ENCODE data around the gene C6orf47. TPM values are rescaled to one million over a fixed set of nuclear protein-coding genes. Genes with fewer than 3 reads are reported as not detected.

The C6orf47 gene
- total and polyA plus RNA-seq, 10 of the 15 experiments (the other 5 are each of a cell fraction or from before 2014, with no cell fraction given) = 0.16 to 20.4 (median 17.3) TPM; not detected in 1

GRCh38 chr6:31620586-31621319 lies 39.8 kb downstream of the C6orf47 start, which contains the start of gene PRRC2A (continued):
- TF ChIP-seq ESRRA (IDR thresholded peaks at IDR 0.05; ENCODE audit: low read length) (no peak), EP300 (IDR thresholded peaks at IDR 0.05; ENCODE audit: borderline replicate concordance in 1 of 2, control insufficient read depth in 1 of 2, low read depth in 2 of 2, low read length in 2 of 2) (no peak), NFYB (IDR thresholded peaks at IDR 0.05; ENCODE audit: insufficient read depth, low read depth, low read length) (no peak), MYB (IDR thresholded peaks at IDR 0.05; ENCODE audit: borderline replicate concordance, low read depth, low read length) (no peak), POLR2AphosphoS2 (IDR thresholded peaks at IDR 0.05; ENCODE audit: low read depth, low read length) (peak; percentile 47; the same call in 1 of the 2 replicates), BMI1 (IDR thresholded peaks at IDR 0.05; ENCODE audit: borderline replicate concordance) (no peak), CHD4 (IDR thresholded peaks at IDR 0.05) (no peak), NR2C2 (IDR thresholded peaks at IDR 0.05; ENCODE audit: borderline replicate concordance, control insufficient read depth, insufficient read length, low read depth) (no peak), ASH2L (IDR thresholded peaks at IDR 0.05; ENCODE audit: borderline replicate concordance, low read depth) (no peak), SIN3A (IDR thresholded peaks at IDR 0.05; ENCODE audit: low read depth, low read length) (no peak; the same call in 1 of the 2 replicates), KLF5 (IDR thresholded peaks at IDR 0.05; ENCODE audit: partially characterized antibody) (no peak), IKZF2 (IDR thresholded peaks at IDR 0.05) (no peak; a peak in 1 of 4 replicates), STAT1 (conservative IDR thresholded peaks at IDR 0.05) (no peak), CEBPZ (IDR thresholded peaks at IDR 0.05; ENCODE audit: low read depth, low read length) (no peak), SMC3 (IDR thresholded peaks at IDR 0.05; ENCODE audit: borderline replicate concordance, low read length) (no peak), SPI1 (IDR thresholded peaks at IDR 0.05; ENCODE audit: borderline replicate concordance, insufficient read depth, low read depth, low read length) (no peak), CBX5 (IDR thresholded peaks at IDR 0.05; ENCODE audit: low read depth) (no peak), FOS (IDR thresholded peaks at IDR 0.05; ENCODE audit: borderline replicate concordance, extremely low read depth, insufficient read length) (no peak)
- TF ChIP-seq, protein P1, sequence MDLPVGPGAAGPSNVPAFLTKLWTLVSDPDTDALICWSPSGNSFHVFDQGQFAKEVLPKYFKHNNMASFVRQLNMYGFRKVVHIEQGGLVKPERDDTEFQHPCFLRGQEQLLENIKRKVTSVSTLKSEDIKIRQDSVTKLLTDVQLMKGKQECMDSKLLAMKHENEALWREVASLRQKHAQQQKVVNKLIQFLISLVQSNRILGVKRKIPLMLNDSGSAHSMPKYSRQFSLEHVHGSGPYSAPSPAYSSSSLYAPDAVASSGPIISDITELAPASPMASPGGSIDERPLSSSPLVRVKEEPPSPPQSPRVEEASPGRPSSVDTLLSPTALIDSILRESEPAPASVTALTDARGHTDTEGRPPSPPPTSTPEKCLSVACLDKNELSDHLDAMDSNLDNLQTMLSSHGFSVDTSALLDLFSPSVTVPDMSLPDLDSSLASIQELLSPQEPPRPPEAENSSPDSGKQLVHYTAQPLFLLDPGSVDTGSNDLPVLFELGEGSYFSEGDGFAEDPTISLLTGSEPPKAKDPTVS (IDR thresholded peaks at IDR 0.05; ENCODE audit: low read depth, low read length) = no peak
- TF ChIP-seq, protein P2, sequence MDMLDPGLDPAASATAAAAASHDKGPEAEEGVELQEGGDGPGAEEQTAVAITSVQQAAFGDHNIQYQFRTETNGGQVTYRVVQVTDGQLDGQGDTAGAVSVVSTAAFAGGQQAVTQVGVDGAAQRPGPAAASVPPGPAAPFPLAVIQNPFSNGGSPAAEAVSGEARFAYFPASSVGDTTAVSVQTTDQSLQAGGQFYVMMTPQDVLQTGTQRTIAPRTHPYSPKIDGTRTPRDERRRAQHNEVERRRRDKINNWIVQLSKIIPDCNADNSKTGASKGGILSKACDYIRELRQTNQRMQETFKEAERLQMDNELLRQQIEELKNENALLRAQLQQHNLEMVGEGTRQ (IDR thresholded peaks at IDR 0.05; ENCODE audit: borderline replicate concordance, low read depth, low read length) = no peak
- TF ChIP-seq, protein P3, sequence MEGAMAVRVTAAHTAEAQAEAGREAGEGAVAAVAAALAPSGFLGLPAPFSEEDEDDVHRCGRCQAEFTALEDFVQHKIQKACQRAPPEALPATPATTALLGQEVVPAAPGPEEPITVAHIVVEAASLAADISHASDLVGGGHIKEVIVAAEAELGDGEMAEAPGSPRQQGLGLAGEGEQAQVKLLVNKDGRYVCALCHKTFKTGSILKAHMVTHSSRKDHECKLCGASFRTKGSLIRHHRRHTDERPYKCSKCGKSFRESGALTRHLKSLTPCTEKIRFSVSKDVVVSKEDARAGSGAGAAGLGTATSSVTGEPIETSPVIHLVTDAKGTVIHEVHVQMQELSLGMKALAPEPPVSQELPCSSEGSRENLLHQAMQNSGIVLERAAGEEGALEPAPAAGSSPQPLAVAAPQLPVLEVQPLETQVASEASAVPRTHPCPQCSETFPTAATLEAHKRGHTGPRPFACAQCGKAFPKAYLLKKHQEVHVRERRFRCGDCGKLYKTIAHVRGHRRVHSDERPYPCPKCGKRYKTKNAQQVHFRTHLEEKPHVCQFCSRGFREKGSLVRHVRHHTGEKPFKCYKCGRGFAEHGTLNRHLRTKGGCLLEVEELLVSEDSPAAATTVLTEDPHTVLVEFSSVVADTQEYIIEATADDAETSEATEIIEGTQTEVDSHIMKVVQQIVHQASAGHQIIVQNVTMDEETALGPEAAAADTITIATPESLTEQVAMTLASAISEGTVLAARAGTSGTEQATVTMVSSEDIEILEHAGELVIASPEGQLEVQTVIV (IDR thresholded peaks at IDR 0.05; ENCODE audit: borderline replicate concordance, partially characterized antibody) = no peak
